CD14-positive monocyte (primary cell): Measurements from ENCODE around the gene GRK5. TPM values are rescaled to one million over a fixed set of nuclear protein-coding genes. Genes with fewer than 3 reads are reported as not detected.

Experiments used
- DNase-seq, 3 donors: peaks; one replicate each; pipeline ENCODE4 v3.0.0-alpha.2; 2011 to 2022
- H2AFZ ChIP-seq: 2 replicates; pipeline ENCODE4 v1.6.0; 2012; ENCODE audit warnings: mild to moderate bottlenecking, low read depth, low read length, inconsistent platforms; ENCODE audit not compliant: insufficient read depth, poor library complexity, severe bottlenecking
- H3K27ac ChIP-seq, 2 donors: 1 replicate in 1 of 2; 2 replicates in 1 of 2; pipeline ENCODE4 v1.5.1; 2012 to 2013; ENCODE audit warnings: low read length in 2 of 2, control low read depth in 1 of 2, inconsistent platforms in 1 of 2, low read depth in 1 of 2, mild to moderate bottlenecking in 1 of 2
- H3K27me3 ChIP-seq, 2 donors: one replicate each; pipeline versions ENCODE4 v1.6.0 to v1.6.1; 2011 to 2013; ENCODE audit warnings: low read length in 2 of 2; ENCODE audit not compliant: control insufficient read depth in 2 of 2, insufficient read depth in 2 of 2
- H3K36me3 ChIP-seq, 2 donors: replicated peaks in 1 of 2; 1 replicate in 1 of 2; 2 replicates in 1 of 2; pipeline versions ENCODE4 v1.5.1 to v1.6.1; 2012 to 2013; ENCODE audit warnings: low read length in 2 of 2, control low read depth in 1 of 2, inconsistent platforms in 1 of 2, mild to moderate bottlenecking in 1 of 2; ENCODE audit not compliant: insufficient read depth in 2 of 2, control insufficient read depth in 1 of 2
- H3K4me1 ChIP-seq, 2 donors: 1 replicate in 1 of 2; 2 replicates in 1 of 2; pipeline versions ENCODE4 v1.5.1 to v1.6.1; 2012 to 2013; ENCODE audit warnings: low read length in 2 of 2, control low read depth in 1 of 2, inconsistent platforms in 1 of 2, mild to moderate bottlenecking in 1 of 2, moderate library complexity in 1 of 2; ENCODE audit not compliant: insufficient read depth in 2 of 2, control insufficient read depth in 1 of 2
- H3K4me2 ChIP-seq: replicated peaks from 2 replicates; pipeline ENCODE3; 2012; ENCODE audit warnings: low read length, moderate library complexity, mild to moderate bottlenecking; ENCODE audit not compliant: poor library complexity, severe bottlenecking; ENCODE audit errors: extremely low read depth
- H3K4me3 ChIP-seq, 3 experiments: fragments of 200-600 bp in 1 of 3; sonication (generic) in 1 of 3; replicated peaks in 1 of 3; 1 replicate in 2 of 3; 2 replicates in 1 of 3; pipeline ENCODE4 v1.5.1; 2011 to 2013; ENCODE audit warnings: low read length in 3 of 3, mild to moderate bottlenecking in 3 of 3, control low read depth in 2 of 3, low read depth in 2 of 3, inconsistent platforms in 1 of 3, moderate library complexity in 1 of 3
- H3K79me2 ChIP-seq: 2 replicates; pipeline ENCODE4 v1.6.0; 2012; ENCODE audit warnings: mild to moderate bottlenecking, control low read depth, inconsistent platforms, low read length, moderate library complexity; ENCODE audit not compliant: insufficient read depth
- H3K9ac ChIP-seq: 2 replicates; pipeline ENCODE4 v1.6.0; 2017; ENCODE audit warnings: low read length, mild to moderate bottlenecking; ENCODE audit not compliant: insufficient read depth, poor library complexity, severe bottlenecking
- H3K9me3 ChIP-seq, 2 donors: replicated peaks in 1 of 2; 1 replicate in 1 of 2; 2 replicates in 1 of 2; pipeline versions ENCODE4 v1.5.1 to v1.6.1; 2012 to 2013; ENCODE audit warnings: low read length in 2 of 2, control low read depth in 1 of 2; ENCODE audit not compliant: control insufficient read depth in 1 of 2, insufficient read depth in 1 of 2
- H4K20me1 ChIP-seq: 2 replicates; pipeline ENCODE4 v1.6.0; 2012; ENCODE audit warnings: mild to moderate bottlenecking, low read length, control low read depth, moderate library complexity; ENCODE audit not compliant: insufficient read depth
- H3K27ac Mint-ChIP-seq, 7 donors: one replicate each; pipeline ENCODE4 v1.8.0; 2020; ENCODE audit warnings: mild to moderate bottlenecking in 7 of 7, mixed read lengths in 7 of 7, moderate library complexity in 6 of 7, inconsistent platforms in 2 of 7
- H3K27me3 Mint-ChIP-seq, 3 donors: one replicate each; pipeline ENCODE4 v1.8.0; 2021 to 2022; ENCODE audit warnings: low read depth in 3 of 3, mild to moderate bottlenecking in 3 of 3, mixed read lengths in 3 of 3, moderate library complexity in 3 of 3, inconsistent platforms in 1 of 3
- H3K36me3 Mint-ChIP-seq, 2 donors: one replicate each; pipeline ENCODE4 v1.8.0; 2020; ENCODE audit warnings: mixed read lengths in 2 of 2, inconsistent platforms in 1 of 2, mild to moderate bottlenecking in 1 of 2
- H3K4me1 Mint-ChIP-seq: one replicate; pipeline ENCODE4 v1.8.0; 2020; ENCODE audit warnings: mild to moderate bottlenecking, mixed read lengths
- H3K4me3 Mint-ChIP-seq, 2 donors: one replicate each; pipeline ENCODE4 v1.8.0; 2020; ENCODE audit warnings: mild to moderate bottlenecking in 2 of 2, mixed read lengths in 2 of 2, moderate library complexity in 1 of 2
- H3K9me3 Mint-ChIP-seq, 7 donors: one replicate each; pipeline ENCODE4 v1.8.0; 2020 to 2022; ENCODE audit warnings: mixed read lengths in 7 of 7, mild to moderate bottlenecking in 6 of 7, moderate library complexity in 6 of 7, inconsistent platforms in 2 of 7
- CTCF ChIP-seq: fragments of 200-600 bp; IDR thresholded peaks from one replicate; pipeline ENCODE4 v1.8.0; 2022; ENCODE audit warnings: antibody characterized with exemption, mild to moderate bottlenecking
- WGBS: methylation state at CpG from one replicate; pipeline ENCODE4 v1.1.5; 2013; ENCODE audit warnings: missing lambda C conversion rate; ENCODE audit not compliant: insufficient coverage; 5-methylcytosine and 5-hydroxymethylcytosine counted together
- intact Hi-C, 2 donors: fragments of 100-400 bp; cut with micrococcal nuclease; formaldehyde crosslinking; loops; one replicate each; pipeline versions ENCODE4 v1.15.0 to v1.15.1; 2023
- polyA plus RNA-seq, 3 donors: library from polyadenylated mRNA; depleted of rRNA in 1 of 3; unstranded in 2 of 3; stranded (reverse) in 1 of 3; fragments of 300-500 nt in 2 of 3; fragments of >200 nt in 1 of 3; fragmentation: Illumina TruSeq in 2 of 3; gene quantifications; 1 replicate in 2 of 3; 2 replicates in 1 of 3; pipeline ENCODE4 v1.2.3, GENCODE V29; 2012 to 2021

GRK5 gene
- polyA plus RNA-seq, 3 donors = 1.2 to 6.5 (median 2.8) TPM

- peak overlapping the region; percentile 62 for H2AFZ ChIP-seq
- Mint-ChIP-seq H3K4me3 (peak overlapping the region in 1 of 2 donors; percentile 82), H3K9me3 (no peaks in the 10 kb centered on the region), H3K4me1 (peaks cover 21% of the 10 kb centered on the region), H3K27ac (peak overlapping the region in 3 of 7 donors; percentile 39 to 79 (median 55)), H3K27me3 (peaks cover 3 to 5% (median 3%) of the 10 kb centered on the region in 3 donors), H3K36me3 (no peaks in the 10 kb centered on the region)
- no peak overlapping the region for H3K9ac ChIP-seq
- H3K4me1 ChIP-seq = peaks cover 8 to 12% of the 10 kb centered on the region in 2 donors
- no peak overlapping the region for H3K27ac ChIP-seq
- intact Hi-C loops = loop anchor here (5.0 to 10.0 kb wide), 2 partner anchors 246 to 249 kb away; no protein-coding TSS in a partner anchor
- H3K27me3 ChIP-seq = no peaks in the 10 kb centered on the region
- no peak overlapping the region for H3K4me2 ChIP-seq
- no peaks in the 10 kb centered on the region for H3K79me2 ChIP-seq
- WGBS = 32% methylated on average over 7 of the region's 7 CpGs
- DNase-seq = peak in 2 of 3 donors; percentile 16 to 18
- H4K20me1 ChIP-seq = no peaks in the 10 kb centered on the region
- no peak overlapping the region for H3K4me3 ChIP-seq
- H3K9me3 ChIP-seq = no peaks in the 10 kb centered on the region
- no peak for TF ChIP-seq CTCF
- no peaks in the 10 kb centered on the region for H3K36me3 ChIP-seq
Measured at GRCh38 chr10:119198438-119198837, 8.9 kb upstream of the GRK5 start.

GRCh38 chr10:119199231-119199992, 8.0 kb upstream of the GRK5 start:
- H3K36me3 ChIP-seq = no peaks in the 10 kb centered on the region
- Mint-ChIP-seq H3K36me3 (no peaks in the 10 kb centered on the region), H3K9me3 (no peaks in the 10 kb centered on the region), H3K27ac (no peak overlapping the region), H3K4me1 (peaks cover 21% of the 10 kb centered on the region), H3K27me3 (peaks cover 3 to 5% (median 4%) of the 10 kb centered on the region in 3 donors), H3K4me3 (no peak overlapping the region)
- H3K27ac ChIP-seq = no peak overlapping the region
- TF ChIP-seq CTCF = peak; percentile 72
- no peaks in the 10 kb centered on the region for H3K27me3 ChIP-seq
- H3K4me1 ChIP-seq = peaks cover 8 to 12% of the 10 kb centered on the region in 2 donors
- no peak overlapping the region for H3K4me2 ChIP-seq
- H4K20me1 ChIP-seq = no peaks in the 10 kb centered on the region
- intact Hi-C loops = loop anchor here (5.0 to 10.0 kb wide), 2 partner anchors 245 to 248 kb away; no protein-coding TSS in a partner anchor
- H2AFZ ChIP-seq = no peak overlapping the region
- H3K9ac ChIP-seq = no peak overlapping the region
- DNase-seq = peak; percentile 53 to 64 (median 60)
- WGBS = 63% methylated on average over 3 of the region's 9 CpGs
- H3K4me3 ChIP-seq = no peak overlapping the region
- no peaks in the 10 kb centered on the region for H3K9me3 ChIP-seq
- H3K79me2 ChIP-seq = no peaks in the 10 kb centered on the region
